Erythroblast (primary cell): Measurements from ENCODE around the gene HEMGN.

Experiments used
- GATA1 ChIP-seq: IDR thresholded peaks from 2 replicates; pipeline ENCODE4 v1.6.1; 2011; ENCODE audit warnings: low read depth, mild to moderate bottlenecking, control low read depth, low read length, moderate library complexity
- POLR2A ChIP-seq: IDR thresholded peaks from 2 replicates; pipeline ENCODE4 v1.6.1; 2011; ENCODE audit warnings: mild to moderate bottlenecking, low read length

DNA sequence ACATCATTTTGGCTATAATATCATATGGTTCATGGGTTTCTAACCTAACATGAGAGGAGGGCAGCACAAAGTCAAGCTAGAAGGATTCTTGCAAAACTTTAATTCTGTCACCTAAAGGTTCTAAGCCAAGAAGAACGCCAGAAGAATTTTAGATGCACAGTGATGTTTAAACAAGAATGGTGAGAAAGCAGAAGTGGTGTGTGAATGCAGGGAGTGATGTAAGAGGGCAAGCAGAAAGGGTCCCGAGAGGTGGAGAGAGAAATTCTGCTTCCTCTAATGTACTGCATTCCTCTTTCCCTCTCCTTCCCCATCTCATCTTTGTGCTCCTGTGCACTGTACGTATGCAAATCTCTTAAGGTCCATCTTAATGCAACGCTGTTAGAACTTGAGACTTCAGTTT, 13.6 kb downstream of the HEMGN start:
- TF ChIP-seq GATA1, result no peak
- peak; percentile 12 for TF ChIP-seq POLR2A
